GM12801 (cell line): ENCODE measurements around the gene RAI14.

ENCODE experiments used
- TF ChIP-seq, protein P1 (sequence below): IDR thresholded peaks from one replicate; pipeline ENCODE4 v1.5.1; 2011; ENCODE audit warnings: control low read depth; ENCODE audit not compliant: insufficient read length; ENCODE audit errors: extremely low read depth

The RAI14 gene

DNA sequence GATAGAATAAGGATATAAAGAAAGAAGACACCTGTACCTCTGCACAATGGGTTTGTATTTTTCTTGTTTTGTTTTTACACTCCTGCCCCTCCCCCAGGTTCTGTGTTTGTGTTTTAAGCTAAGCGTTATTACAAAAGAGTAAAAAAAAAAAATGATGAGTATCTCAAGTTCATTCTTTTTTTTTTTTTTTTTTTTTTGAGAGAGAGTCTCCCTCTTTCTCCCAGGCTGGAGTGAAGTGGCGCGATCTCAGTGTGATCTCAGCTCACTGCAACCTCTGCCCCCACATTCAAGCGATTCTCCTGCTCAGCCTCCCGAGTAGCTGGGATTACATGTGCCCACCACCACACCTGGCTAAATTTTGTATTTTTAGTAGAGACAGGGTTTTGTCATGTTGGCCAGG lies 29.4 kb upstream of the RAI14 start:
- TF ChIP-seq, protein P1, sequence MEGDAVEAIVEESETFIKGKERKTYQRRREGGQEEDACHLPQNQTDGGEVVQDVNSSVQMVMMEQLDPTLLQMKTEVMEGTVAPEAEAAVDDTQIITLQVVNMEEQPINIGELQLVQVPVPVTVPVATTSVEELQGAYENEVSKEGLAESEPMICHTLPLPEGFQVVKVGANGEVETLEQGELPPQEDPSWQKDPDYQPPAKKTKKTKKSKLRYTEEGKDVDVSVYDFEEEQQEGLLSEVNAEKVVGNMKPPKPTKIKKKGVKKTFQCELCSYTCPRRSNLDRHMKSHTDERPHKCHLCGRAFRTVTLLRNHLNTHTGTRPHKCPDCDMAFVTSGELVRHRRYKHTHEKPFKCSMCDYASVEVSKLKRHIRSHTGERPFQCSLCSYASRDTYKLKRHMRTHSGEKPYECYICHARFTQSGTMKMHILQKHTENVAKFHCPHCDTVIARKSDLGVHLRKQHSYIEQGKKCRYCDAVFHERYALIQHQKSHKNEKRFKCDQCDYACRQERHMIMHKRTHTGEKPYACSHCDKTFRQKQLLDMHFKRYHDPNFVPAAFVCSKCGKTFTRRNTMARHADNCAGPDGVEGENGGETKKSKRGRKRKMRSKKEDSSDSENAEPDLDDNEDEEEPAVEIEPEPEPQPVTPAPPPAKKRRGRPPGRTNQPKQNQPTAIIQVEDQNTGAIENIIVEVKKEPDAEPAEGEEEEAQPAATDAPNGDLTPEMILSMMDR: no peak

DNA sequence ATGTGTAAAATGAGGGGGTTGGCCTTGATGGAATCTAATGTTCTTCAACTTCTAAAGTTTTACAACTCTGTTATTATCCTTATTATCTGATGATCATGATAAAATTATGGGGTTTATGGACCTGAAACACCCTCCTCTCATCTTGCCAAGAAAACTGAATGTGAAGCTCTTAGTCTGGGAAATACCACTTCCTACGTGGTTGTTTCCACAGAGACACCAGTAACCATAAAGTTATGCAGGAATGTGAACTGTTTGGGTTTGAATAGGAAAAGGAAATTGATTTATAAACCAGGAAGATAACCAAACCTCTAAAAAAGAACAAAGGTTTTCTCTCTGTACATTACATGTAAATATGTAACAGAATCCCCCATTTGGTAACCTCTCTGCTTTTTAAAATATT lies 28.3 kb upstream of the RAI14 start:
- TF ChIP-seq, protein P1: no peak

DNA sequence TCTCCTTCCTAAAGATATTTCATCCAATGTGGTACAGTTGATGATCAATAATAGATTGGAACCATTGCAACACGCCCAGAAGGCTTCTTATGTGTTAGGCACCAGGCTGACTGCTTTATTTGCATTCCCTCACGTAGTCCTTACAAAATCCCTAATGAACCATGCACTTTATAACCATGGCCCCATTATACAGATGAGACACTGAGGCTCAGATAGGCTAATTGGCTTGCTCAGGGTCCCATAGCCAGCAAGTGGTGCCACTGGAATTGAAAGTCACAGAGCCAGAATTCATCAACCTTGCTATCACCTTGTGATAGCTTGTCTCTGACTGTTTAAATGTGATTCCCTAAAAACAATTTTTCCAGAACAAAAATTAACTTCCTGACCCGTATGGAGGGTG lies 27.8 kb upstream of the RAI14 start:
- TF ChIP-seq, protein P1: no peak

DNA sequence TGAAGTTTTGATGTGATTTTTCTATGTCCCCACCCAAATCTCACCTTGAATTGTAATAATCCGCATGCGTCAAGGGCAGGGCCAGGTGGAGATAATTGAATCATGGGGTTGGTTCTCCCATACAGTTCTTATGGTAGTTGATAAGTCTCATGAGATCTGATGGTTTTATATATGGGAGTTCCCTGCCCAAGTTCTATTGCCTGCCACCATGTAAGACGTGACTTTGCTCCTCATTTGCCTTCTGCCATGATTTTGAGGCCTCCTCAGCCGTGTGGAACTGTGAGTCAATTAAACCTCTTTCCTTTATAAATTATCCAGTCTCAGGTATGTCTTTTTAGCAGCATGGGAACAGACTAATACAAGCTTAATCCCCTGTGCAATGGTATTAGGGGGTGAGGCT lies 25.5 kb upstream of the RAI14 start:
- TF ChIP-seq, protein P1: no peak

DNA sequence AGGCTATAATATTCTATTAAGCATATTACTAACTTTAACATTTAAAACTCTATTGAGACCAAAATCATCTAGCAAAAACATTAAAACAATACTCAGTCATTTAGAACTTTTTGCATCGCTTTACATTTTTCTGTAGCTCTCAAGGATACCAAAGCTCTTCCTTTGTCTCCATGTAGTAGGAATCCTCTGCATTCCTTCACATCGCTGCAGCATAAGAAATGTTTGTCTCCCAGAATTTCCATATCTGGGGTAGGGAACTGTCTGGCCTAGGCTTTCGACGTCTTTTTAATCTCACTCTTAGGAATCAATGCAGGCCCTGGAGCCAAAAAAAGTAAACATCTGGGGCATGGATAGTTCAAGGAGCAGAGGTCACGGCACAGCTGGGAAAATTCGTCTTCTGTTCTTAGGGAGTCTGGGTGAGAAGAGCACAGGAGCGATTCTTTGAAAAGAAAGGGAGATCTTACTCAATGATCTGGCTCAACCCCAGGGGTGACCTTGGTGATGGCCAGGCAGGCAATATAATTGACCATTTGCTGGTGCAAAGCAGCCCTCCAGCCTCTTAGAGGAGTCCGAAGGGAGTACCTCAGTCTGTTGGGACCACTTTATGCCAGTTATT lies 23.2 kb upstream of the RAI14 start:
- TF ChIP-seq, protein P1: no peak

DNA sequence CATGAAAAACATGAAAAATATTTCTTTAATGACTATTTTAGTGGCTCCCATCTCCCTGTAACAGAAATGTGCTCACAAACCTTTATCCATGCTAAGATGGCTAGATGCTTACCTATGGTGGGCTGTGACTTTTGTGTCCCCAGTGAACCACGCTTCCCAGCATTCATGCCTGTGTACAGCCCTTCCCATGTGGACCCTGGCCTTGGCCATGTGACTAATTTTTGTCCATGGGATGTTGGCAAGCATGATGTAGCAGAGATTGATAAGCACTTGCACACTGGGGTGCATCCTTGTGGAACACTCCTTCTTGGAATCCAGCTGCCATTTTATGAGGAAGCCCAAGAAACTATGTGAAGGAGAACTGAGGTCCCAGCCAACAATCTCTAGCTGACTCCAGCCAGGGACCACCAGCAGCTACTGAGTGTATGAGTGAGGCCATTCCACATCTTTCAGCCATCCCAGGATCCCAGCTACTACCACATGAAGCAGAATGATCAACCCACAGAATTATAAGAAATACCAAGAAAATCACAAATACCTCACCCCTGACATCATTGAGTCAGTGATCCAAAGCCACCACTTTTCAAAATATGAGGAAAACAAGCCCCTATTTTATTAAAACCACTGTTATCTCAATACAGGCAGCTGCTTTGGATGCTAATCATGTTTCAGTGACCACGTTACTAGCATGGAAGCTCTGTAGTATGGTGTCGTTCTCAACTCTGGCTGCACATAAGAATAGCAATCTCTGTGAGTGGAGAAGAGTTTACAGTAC lies 16.1 kb upstream of the RAI14 start:
- TF ChIP-seq, protein P1: no peak

DNA sequence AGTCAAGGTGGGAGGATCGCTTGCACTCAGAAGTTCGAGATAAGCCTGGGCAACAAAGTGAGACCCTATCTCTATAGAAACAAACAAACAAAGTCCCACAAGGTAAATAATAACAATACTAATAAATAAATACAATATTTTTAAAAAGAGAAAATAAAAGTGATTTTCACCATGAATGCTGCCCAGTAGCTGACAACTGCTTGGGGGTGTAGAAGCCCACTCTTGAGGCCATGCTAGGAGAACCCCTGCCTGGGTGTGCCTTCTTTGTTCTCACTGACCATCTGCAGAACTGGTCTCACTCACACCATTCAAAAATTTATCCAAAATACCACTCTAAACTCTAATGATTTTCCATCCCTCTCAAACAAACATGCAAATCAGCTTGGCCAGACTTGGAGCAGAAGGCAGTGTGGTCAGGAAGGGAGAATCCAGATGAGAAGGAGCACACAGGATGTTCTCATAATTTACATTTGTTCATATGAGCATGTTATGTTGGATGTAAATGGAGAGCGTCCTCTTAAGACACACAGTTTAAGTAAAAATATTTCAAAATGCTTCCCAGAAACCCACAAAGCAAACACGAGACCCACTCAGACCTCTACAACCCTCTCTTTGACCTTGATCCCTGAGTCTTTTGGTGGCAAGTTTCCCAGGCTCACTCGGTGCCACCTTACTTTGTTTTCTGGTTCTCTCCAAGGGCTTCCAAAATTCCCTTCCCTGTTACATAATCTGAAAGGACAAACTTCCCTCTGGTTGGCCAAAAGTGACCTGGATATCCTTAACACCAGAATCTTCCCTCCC lies 7.9 kb upstream of the RAI14 start:
- TF ChIP-seq, protein P1: no peak
